Left lung (tissue), 10 donors: ENCODE results near the gene UNC119B. TPM values are rescaled to one million over a fixed set of nuclear protein-coding genes. Genes with fewer than 3 reads are reported as not detected.
A peak's percentile ranks its signal among the peaks of the same experiment; 100 is the strongest.

Experiments used
- ATAC-seq: fragments of 200-7000 bp; cut with Tn5 transposase; one replicate; pipeline ENCODE4 v1.9.1; 2020; ENCODE audit warnings: moderate library complexity
- DNase-seq, 4 donors: peaks; one replicate each; pipeline ENCODE4 v3.0.0-alpha.2; 2013 to 2020
- H3K27ac ChIP-seq, 2 donors: fragments of 200-600 bp; sonication (generic) in 1 of 2; one replicate each; pipeline versions ENCODE4 v1.5.0 to v1.8.0; 2020 to 2021
- H3K27me3 ChIP-seq, 2 donors: fragments of 200-600 bp; sonication (generic) in 1 of 2; one replicate each; pipeline versions ENCODE4 v1.5.0 to v1.8.0; 2020 to 2021
- H3K36me3 ChIP-seq, 2 donors: fragments of 200-600 bp; sonication (generic) in 1 of 2; one replicate each; pipeline versions ENCODE4 v1.5.0 to v1.8.0; 2020 to 2021
- H3K4me1 ChIP-seq, 2 donors: fragments of 200-600 bp; one replicate each; pipeline ENCODE4 v1.8.0; 2021
- H3K4me3 ChIP-seq, 2 donors: fragments of 200-600 bp; sonication (generic) in 1 of 2; one replicate each; pipeline versions ENCODE4 v1.5.0 to v1.8.0; 2020 to 2021; ENCODE audit warnings: mild to moderate bottlenecking in 1 of 2
- H3K9me3 ChIP-seq, 2 donors: fragments of 200-600 bp; sonication (generic) in 1 of 2; one replicate each; pipeline versions ENCODE4 v1.5.0 to v1.8.0; 2020 to 2021
- intact Hi-C, 2 donors: fragments of 100-400 bp; cut with DNase I; formaldehyde crosslinking; loops; one replicate each; pipeline versions ENCODE4 v1.11.2 to v1.14.2; 2022
- polyA plus RNA-seq, 6 donors: library from polyadenylated mRNA; unstranded; fragments of 120-200 nt; gene quantifications; one replicate each; pipeline ENCODE4 v1.2.1, GENCODE V29; 2013; ENCODE audit not compliant: insufficient read length in 6 of 6
- total RNA-seq, 2 donors: library from RNA; stranded (reverse); fragmentation: NEBNext Ultra II Directional; extraction: Animal tissue kit (Norgen Biotek cat#: 25700); gene quantifications; one replicate each; pipeline ENCODE4 v1.2.1, GENCODE V29; 2021
- TF ChIP-seq, protein P1 (sequence below), 2 donors: fragments of 200-600 bp; sonication (generic) in 1 of 2; IDR thresholded peaks; one replicate each; pipeline versions ENCODE4 v1.5.0 to v1.8.0; 2021; ENCODE audit warnings: antibody characterized with exemption in 2 of 2
- donor health status: DM: no; HTN: yes; CAD: no.
- donor health status: DM: no; HTN: no; CAD: no.

UNC119B gene
- total and polyA plus RNA-seq, 8 donors = 23.3 to 63.2 (median 55.0) TPM

GRCh38 chr12:120688527-120689071, 21.7 kb upstream of the UNC119B start:
- ATAC-seq (no peak), DNase-seq (no peak)
- no peaks in the 10 kb centered on the region for H3K36me3 ChIP-seq
- intact Hi-C loops = no loop called here
- no peaks in the 10 kb centered on the region for H3K27me3 ChIP-seq
- H3K27ac ChIP-seq = peak overlapping the region; percentile 11 to 87
- H3K9me3 ChIP-seq = no peaks in the 10 kb centered on the region
- peak overlapping the region; percentile 71 to 95 for H3K4me3 ChIP-seq
- TF ChIP-seq, protein P1, sequence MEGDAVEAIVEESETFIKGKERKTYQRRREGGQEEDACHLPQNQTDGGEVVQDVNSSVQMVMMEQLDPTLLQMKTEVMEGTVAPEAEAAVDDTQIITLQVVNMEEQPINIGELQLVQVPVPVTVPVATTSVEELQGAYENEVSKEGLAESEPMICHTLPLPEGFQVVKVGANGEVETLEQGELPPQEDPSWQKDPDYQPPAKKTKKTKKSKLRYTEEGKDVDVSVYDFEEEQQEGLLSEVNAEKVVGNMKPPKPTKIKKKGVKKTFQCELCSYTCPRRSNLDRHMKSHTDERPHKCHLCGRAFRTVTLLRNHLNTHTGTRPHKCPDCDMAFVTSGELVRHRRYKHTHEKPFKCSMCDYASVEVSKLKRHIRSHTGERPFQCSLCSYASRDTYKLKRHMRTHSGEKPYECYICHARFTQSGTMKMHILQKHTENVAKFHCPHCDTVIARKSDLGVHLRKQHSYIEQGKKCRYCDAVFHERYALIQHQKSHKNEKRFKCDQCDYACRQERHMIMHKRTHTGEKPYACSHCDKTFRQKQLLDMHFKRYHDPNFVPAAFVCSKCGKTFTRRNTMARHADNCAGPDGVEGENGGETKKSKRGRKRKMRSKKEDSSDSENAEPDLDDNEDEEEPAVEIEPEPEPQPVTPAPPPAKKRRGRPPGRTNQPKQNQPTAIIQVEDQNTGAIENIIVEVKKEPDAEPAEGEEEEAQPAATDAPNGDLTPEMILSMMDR (IDR thresholded peaks at IDR 0.05) = no peak
- H3K4me1 ChIP-seq = peaks cover 15 to 79% of the 10 kb centered on the region in 2 donors

GRCh38 chr12:120689397-120690082, 20.7 kb upstream of the UNC119B start:
- H3K27ac ChIP-seq = no peak overlapping the region
- no peak for DNase-seq
- peaks cover 15 to 80% of the 10 kb centered on the region in 2 donors for H3K4me1 ChIP-seq
- peak overlapping the region in 1 of 2 donors; percentile 95 for H3K4me3 ChIP-seq
- no peaks in the 10 kb centered on the region for H3K27me3 ChIP-seq
- no peak for ATAC-seq
- peaks cover 0 to 7% of the 10 kb centered on the region in 2 donors for H3K36me3 ChIP-seq
- H3K9me3 ChIP-seq = no peaks in the 10 kb centered on the region
- TF ChIP-seq, protein P1 (IDR thresholded peaks at IDR 0.05) = no peak
- intact Hi-C loops = no loop called here

DNA sequence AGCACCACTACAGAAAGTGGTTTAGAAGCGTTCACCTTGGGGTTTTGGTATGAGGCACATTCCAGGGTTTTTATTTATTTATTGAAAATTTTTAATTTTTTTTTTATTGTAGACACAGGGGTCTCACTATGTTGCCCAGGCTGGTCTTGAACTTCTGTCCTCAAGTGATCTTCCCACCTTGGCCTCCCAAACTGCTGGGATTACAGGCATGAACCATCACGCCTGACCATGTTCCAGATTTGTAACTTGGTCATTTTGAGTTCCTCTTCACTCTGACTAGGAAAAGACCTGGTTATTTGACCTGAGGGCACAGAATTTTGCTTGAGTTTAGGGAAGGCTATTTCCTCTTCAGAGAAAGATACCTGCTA, 20.2 kb upstream of the UNC119B start:
- Histone ChIP-seq H3K9me3 (no peaks in the 10 kb centered on the region), H3K27ac (no peak overlapping the region), H3K27me3 (no peaks in the 10 kb centered on the region), H3K4me1 (peaks cover 15 to 75% of the 10 kb centered on the region in 2 donors), H3K36me3 (peaks cover 0 to 12% of the 10 kb centered on the region in 2 donors), H3K4me3 (peak overlapping the region in 1 of 2 donors; percentile 95)
- TF ChIP-seq, protein P1 (IDR thresholded peaks at IDR 0.05) = no peak
- intact Hi-C loops = no loop called here
- no peak for ATAC-seq
- DNase-seq = no peak

DNA sequence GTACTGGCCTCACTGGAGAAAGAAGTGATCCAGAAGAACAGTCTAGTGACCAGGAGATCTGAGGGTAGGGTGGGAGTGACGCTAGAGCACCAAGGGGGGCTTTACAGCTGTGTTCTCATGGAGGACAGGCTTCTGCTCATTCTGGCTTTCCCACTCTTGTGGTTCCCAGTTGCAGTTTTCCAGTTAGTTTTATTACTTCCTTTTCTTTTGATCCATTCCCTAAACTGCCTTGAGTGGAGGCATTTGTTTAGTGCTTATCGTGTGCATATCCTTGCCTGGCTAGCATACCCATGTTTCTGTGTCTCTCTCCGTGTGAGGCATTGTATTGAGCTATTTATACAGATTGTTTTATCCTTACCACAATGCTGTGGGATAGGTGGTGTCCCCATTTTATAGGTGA, 19.3 kb upstream of the UNC119B start:
- no peak overlapping the region for H3K4me3 ChIP-seq

GRCh38 chr12:120692524-120693033, 17.7 kb upstream of the UNC119B start:
- Histone ChIP-seq H3K4me3 (no peak overlapping the region), H3K27me3 (no peaks in the 10 kb centered on the region), H3K9me3 (no peaks in the 10 kb centered on the region), H3K36me3 (peaks cover 0 to 37% of the 10 kb centered on the region in 2 donors), H3K4me1 (peaks cover 15 to 68% of the 10 kb centered on the region in 2 donors), H3K27ac (peak overlapping the region in 1 of 2 donors; percentile 13)
- intact Hi-C loops = no loop called here
- DNase-seq (no peak), ATAC-seq (no peak)
- TF ChIP-seq, protein P1 (IDR thresholded peaks at IDR 0.05) = no peak

More for the DNA sequence above, 19.3 kb upstream of the UNC119B start:
- intact Hi-C loops = no loop called here
- H3K9me3 ChIP-seq = no peaks in the 10 kb centered on the region
- peaks cover 0 to 21% of the 10 kb centered on the region in 2 donors for H3K36me3 ChIP-seq
- TF ChIP-seq, protein P1 (IDR thresholded peaks at IDR 0.05) = no peak
- peaks cover 15 to 66% of the 10 kb centered on the region in 2 donors for H3K4me1 ChIP-seq
- H3K27ac ChIP-seq = no peak overlapping the region
- H3K27me3 ChIP-seq = no peaks in the 10 kb centered on the region
- no peak for DNase-seq
- ATAC-seq = no peak
